Spleen (tissue), 11 donors: Measurements from ENCODE around the gene CDH19. TPM values are rescaled to one million over a fixed set of nuclear protein-coding genes. Genes with fewer than 3 reads are reported as not detected.

Source experiments
- DNase-seq: peaks from one replicate; pipeline ENCODE4 v3.0.0-alpha.2; 2020
- H3K27ac ChIP-seq, 8 donors: fragments of 200-600 bp; sonication (generic) in 7 of 8; 1 replicate in 4 of 8; 2 replicates in 4 of 8; pipeline versions ENCODE4 v1.5.0 to v1.8.0; 2016 to 2021; ENCODE audit warnings: inconsistent platforms in 4 of 8, mild to moderate bottlenecking in 4 of 8, moderate library complexity in 1 of 8
- H3K27me3 ChIP-seq, 7 donors: fragments of 200-600 bp; sonication (generic) in 6 of 7; replicated peaks in 1 of 7; 1 replicate in 4 of 7; 2 replicates in 3 of 7; pipeline versions ENCODE4 v1.5.0 to v1.8.0; 2016 to 2021; ENCODE audit warnings: inconsistent platforms in 3 of 7, mild to moderate bottlenecking in 1 of 7
- H3K36me3 ChIP-seq, 6 donors: fragments of 200-600 bp; sonication (generic) in 5 of 6; 1 replicate in 4 of 6; 2 replicates in 2 of 6; pipeline versions ENCODE4 v1.5.0 to v1.8.0; 2016 to 2021; ENCODE audit warnings: inconsistent platforms in 2 of 6
- H3K4me1 ChIP-seq, 6 donors: fragments of 200-600 bp; sonication (generic) in 5 of 6; 1 replicate in 3 of 6; 2 replicates in 3 of 6; pipeline versions ENCODE4 v1.5.0 to v1.8.0; 2016 to 2021; ENCODE audit warnings: inconsistent platforms in 3 of 6
- H3K4me3 ChIP-seq, 8 donors: fragments of 200-600 bp; sonication (generic) in 7 of 8; 1 replicate in 4 of 8; 2 replicates in 4 of 8; pipeline versions ENCODE4 v1.5.0 to v1.8.0; 2016 to 2021; ENCODE audit warnings: inconsistent platforms in 4 of 8, mild to moderate bottlenecking in 4 of 8, moderate library complexity in 2 of 8
- H3K9me3 ChIP-seq, 8 donors: fragments of 200-600 bp; sonication (generic) in 7 of 8; 1 replicate in 4 of 8; 2 replicates in 4 of 8; pipeline versions ENCODE4 v1.5.0 to v1.8.0; 2016 to 2021; ENCODE audit warnings: inconsistent platforms in 4 of 8
- CTCF ChIP-seq, 11 experiments: fragments of 200-600 bp in 7 of 11; fragments of 450-650 bp in 4 of 11; sonication (generic) in 4 of 11; IDR thresholded peaks in 8 of 11; conservative IDR thresholded peaks in 3 of 11; 1 replicate in 7 of 11; 2 replicates in 4 of 11; pipeline versions ENCODE4 v1.4.0 to v1.8.0; 2016 to 2021; ENCODE audit warnings: antibody characterized with exemption in 11 of 11, inconsistent platforms in 4 of 11, mild to moderate bottlenecking in 1 of 11
- POLR2A ChIP-seq, 3 donors: fragments of 450-650 bp; IDR thresholded peaks; one replicate each; pipeline ENCODE4 v1.5.1; 2017; ENCODE audit warnings: antibody characterized with exemption in 3 of 3, mild to moderate bottlenecking in 1 of 3
- POLR2AphosphoS5 ChIP-seq, 3 donors: sonication (generic); formaldehyde crosslinking; IDR thresholded peaks; one replicate each; pipeline ENCODE4 v1.5.1; 2017; ENCODE audit warnings: antibody characterized with exemption in 3 of 3
- WGBS, 5 donors: extraction: QIAGEN DNeasy Blood & Tissue Kit in 3 of 5; methylation state at CpG; one replicate each; pipeline versions ENCODE4 v1.1.5 to v1.1.7; 2013 to 2018; 5-methylcytosine and 5-hydroxymethylcytosine counted together
- intact Hi-C: fragments of 100-400 bp; cut with DNase I; formaldehyde crosslinking; loops from one replicate; pipeline ENCODE4 v1.15.0; 2023; ENCODE audit warnings: low total_unique reads
- polyA plus RNA-seq, 3 donors: library from polyadenylated mRNA; stranded (reverse); fragments of 200-250 nt; gene quantifications; one replicate each; pipeline ENCODE4 v1.2.1, GENCODE V29; 2013
- total RNA-seq, 7 donors: library from RNA; depleted of rRNA in 3 of 7; stranded (reverse); fragments of >200 nt in 3 of 7; fragmentation: NEBNext Ultra II Directional in 4 of 7; extraction: Animal tissue kit (Norgen Biotek cat#: 25700) in 4 of 7; gene quantifications; one replicate each; pipeline versions ENCODE4 v1.1.0 to v1.2.1, GENCODE V29; 2016 to 2021
- donor health status: healthy with polysubstance abuse.
- donor health status: DM: no; HTN: no; CAD: no; lungs with moderate emphysema.
- donor health status: DM: no; HTN: no; CAD: no.
- donor health status: Bipolar disorder and iron deficiency.
- donor health status: healthy.
- donor health status: DM: no; HTN: no; CAD: no.
- donor health status: DM: yes; HTN: yes; CAD: no.

Gene CDH19
- total and polyA plus RNA-seq, 10 donors, result 0.47 to 6.4 (median 2.4) TPM

DNA sequence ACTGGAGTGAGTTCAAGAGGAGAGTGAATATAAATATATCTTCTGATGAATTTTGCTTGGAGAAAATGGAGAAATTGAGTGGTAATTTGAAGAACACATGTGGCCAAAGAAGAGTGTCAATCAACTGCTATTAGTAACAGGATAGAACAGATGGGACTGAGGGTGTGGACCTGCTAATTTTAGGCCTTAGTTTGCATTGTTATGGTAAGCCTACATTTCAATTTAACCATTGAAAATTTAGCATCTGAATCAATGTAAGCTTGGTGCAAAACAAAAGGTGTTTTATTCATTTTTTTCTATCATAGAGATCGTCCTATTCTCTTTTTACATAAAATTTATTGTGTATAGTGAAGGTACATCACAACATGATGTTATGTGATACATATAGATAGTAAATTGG lies 42.1 kb upstream of the CDH19 start:
- Histone ChIP-seq H3K9me3 (no peaks in the 10 kb centered on the region), H3K27ac (no peak overlapping the region), H3K4me1 (no peaks in the 10 kb centered on the region), H3K36me3 (no peaks in the 10 kb centered on the region), H3K27me3 (no peaks in the 10 kb centered on the region), H3K4me3 (no peak overlapping the region)
- TF ChIP-seq POLR2A (IDR thresholded peaks at IDR 0.05) (no peak), CTCF (IDR thresholded peaks at IDR 0.05 in 8 of 11, conservative IDR thresholded peaks at IDR 0.05 in 3 of 11) (no peak), POLR2AphosphoS5 (IDR thresholded peaks at IDR 0.05) (no peak)
- intact Hi-C loops, result no loop called here
- no peak for DNase-seq
- 63 to 70% (median 65%) methylated on average over 1 of the region's 1 CpG for WGBS, 5 donors

DNA sequence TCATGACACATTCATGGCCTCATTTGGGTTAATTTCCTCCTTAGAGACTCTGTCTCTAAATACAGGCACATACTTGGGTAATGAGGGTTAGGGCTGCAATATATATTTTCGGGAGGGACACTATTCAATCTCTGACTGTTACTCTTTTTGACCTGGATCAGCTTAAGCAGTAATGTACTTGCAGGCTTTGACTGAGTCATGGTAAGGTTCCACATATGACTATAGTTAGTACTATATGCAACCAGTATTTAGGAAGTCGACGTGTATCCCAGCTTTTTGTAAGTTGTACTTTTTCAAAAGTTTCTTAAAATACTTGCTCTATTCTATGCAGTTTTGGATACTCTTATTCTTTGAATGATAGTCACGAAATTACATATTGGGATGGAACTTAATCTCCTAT lies 37.2 kb upstream of the CDH19 start:
- peaks cover 0 to 8% (median 0%) of the 10 kb centered on the region in 8 donors for H3K9me3 ChIP-seq
- no peak for TF ChIP-seq POLR2A (IDR thresholded peaks at IDR 0.05)
- TF ChIP-seq CTCF (IDR thresholded peaks at IDR 0.05 in 8 of 11, conservative IDR thresholded peaks at IDR 0.05 in 3 of 11), result no peak
- no peak for TF ChIP-seq POLR2AphosphoS5 (IDR thresholded peaks at IDR 0.05)
- H3K4me3 ChIP-seq, result no peak overlapping the region
- no peaks in the 10 kb centered on the region for H3K36me3 ChIP-seq
- 75 to 89% (median 82%) methylated on average over 4 of the region's 4 CpGs for WGBS, 5 donors
- H3K4me1 ChIP-seq, result no peaks in the 10 kb centered on the region
- H3K27me3 ChIP-seq, result no peaks in the 10 kb centered on the region
- DNase-seq, result no peak
- H3K27ac ChIP-seq, result no peak overlapping the region
- intact Hi-C loops, result no loop called here

DNA sequence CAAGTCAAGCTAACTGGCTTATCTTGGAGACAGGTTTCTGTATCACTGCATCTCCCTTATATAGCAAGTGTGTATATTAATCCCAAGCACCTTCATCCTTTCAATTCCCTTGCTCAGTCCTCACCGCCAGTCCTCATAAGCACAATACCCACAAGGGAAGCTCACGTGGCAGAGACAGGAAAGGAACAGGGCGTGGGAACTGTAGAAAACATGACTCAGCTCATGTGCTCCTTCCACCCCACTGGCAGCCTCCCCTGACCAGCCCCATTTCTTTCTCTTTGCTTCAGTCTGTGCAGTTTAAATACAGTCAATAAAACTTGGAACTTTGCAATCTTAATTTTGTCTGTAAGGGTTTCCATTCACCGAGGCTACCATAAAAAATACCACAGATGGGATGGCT lies 36.5 kb upstream of the CDH19 start:
- no peaks in the 10 kb centered on the region for H3K27me3 ChIP-seq
- intact Hi-C loops, result no loop called here
- 14 to 29% (median 20%) methylated on average over 4 of the region's 4 CpGs for WGBS, 5 donors
- DNase-seq, result peak; percentile 44
- H3K4me3 ChIP-seq, result no peak overlapping the region
- no peaks in the 10 kb centered on the region for H3K36me3 ChIP-seq
- no peaks in the 10 kb centered on the region for H3K4me1 ChIP-seq
- H3K9me3 ChIP-seq, result peaks cover 0 to 8% (median 0%) of the 10 kb centered on the region in 8 donors
- peak overlapping the region in 1 of 8 donors; percentile 3 for H3K27ac ChIP-seq
- TF ChIP-seq POLR2AphosphoS5 (IDR thresholded peaks at IDR 0.05), result no peak
- TF ChIP-seq CTCF (IDR thresholded peaks at IDR 0.05 in 8 of 11, conservative IDR thresholded peaks at IDR 0.05 in 3 of 11), result no peak
- no peak for TF ChIP-seq POLR2A (IDR thresholded peaks at IDR 0.05)

DNA sequence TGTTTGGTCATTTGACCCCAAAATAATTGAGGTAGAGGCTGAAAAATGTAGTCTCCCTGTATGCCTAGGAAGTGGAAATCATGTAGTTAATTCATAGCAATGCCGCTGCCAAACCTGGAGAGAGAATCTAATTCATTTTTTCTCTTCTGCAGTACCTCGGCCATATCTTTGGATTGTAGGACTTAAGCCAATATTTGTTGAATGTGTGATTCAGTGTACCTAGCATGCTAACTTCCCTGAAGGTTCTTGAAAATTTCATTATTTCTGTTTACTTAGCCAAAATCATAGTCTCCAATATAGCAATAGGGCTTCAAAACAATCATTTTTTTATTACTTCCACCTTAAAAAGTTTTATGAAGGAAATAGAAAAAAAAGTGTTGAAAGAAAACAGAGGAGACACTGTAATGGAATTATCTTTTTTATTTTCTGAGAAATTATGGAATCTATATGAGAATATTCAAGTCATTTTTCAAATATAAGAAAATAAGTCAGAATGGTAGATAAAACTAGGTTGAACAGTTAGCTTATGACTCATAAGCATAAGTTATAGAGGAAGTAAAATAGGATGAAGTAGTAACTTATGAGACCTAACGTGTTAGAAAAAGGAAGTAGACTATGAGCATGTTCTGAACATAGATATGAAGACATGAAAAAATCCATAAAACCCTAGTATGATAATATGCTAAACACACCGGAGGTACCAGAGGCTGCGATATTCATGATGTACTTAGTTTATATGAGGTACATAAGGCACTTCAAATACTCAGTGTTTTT lies 35.2 kb upstream of the CDH19 start:
- no peak overlapping the region for H3K27ac ChIP-seq
- WGBS, 5 donors, result 53 to 70% (median 61%) methylated on average over 5 of the region's 5 CpGs
- no peak overlapping the region for H3K4me3 ChIP-seq
- no peak for DNase-seq
- intact Hi-C loops, result no loop called here
- H3K4me1 ChIP-seq, result no peaks in the 10 kb centered on the region
- TF ChIP-seq POLR2A (IDR thresholded peaks at IDR 0.05), result no peak
- no peaks in the 10 kb centered on the region for H3K36me3 ChIP-seq
- H3K27me3 ChIP-seq, result no peaks in the 10 kb centered on the region
- H3K9me3 ChIP-seq, result peaks cover 0 to 8% (median 0%) of the 10 kb centered on the region in 8 donors
